ENCODE data around the gene CCDC170. TPM values are rescaled to one million over a fixed set of nuclear protein-coding genes. Genes with fewer than 3 reads are reported as not detected.

CCDC170 gene
- polyA plus RNA-seq, 1 of the 3 experiments (the other 2 are of a cell fraction), result not detected

DNA sequence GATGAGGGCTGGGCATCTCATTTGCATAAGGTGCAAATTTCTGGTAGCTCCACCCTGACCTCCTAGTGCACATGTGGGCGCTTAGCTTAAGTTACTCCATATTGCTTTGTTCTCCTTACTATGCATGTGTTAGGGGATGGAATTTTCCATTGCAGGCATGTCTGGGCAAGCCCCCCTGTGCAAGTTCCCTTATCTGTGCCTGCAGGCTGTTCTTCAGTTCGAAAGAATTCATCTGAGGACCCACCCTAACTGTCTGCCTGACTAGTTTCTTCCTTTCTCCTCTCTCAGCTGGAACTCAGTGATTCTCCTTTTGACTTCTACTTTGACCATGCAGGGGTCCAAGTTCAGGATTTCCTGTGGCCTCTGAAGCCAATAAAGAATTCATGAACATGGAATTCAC lies 30.2 kb downstream of the CCDC170 start:
- no peaks in the 10 kb centered on the region for H4K20me1 ChIP-seq (ENCODE audit: insufficient read depth)
- H3K79me2 ChIP-seq (ENCODE audit: insufficient read depth), result no peaks in the 10 kb centered on the region
- H3K36me3 ChIP-seq (replicated peaks in 1 of 2; ENCODE audit: control insufficient read depth in 1 of 2, insufficient read depth in 2 of 2, low read length in 1 of 2), result no peaks in the 10 kb centered on the region
- ChIA-PET CTCF (no interaction called here), POLR2A (no interaction called here)
- no peak for TF ChIP-seq MXI1 (IDR thresholded peaks at IDR 0.05; ENCODE audit: low read depth, low read length)
- no peak for TF ChIP-seq FOSL2 (IDR thresholded peaks at IDR 0.05; ENCODE audit: borderline replicate concordance, low read depth)
- no peak for TF ChIP-seq FOXM1 (IDR thresholded peaks at IDR 0.05; ENCODE audit: low read depth)
- TF ChIP-seq ELF1 (IDR thresholded peaks at IDR 0.05), result no peak
- TF ChIP-seq, protein P1, sequence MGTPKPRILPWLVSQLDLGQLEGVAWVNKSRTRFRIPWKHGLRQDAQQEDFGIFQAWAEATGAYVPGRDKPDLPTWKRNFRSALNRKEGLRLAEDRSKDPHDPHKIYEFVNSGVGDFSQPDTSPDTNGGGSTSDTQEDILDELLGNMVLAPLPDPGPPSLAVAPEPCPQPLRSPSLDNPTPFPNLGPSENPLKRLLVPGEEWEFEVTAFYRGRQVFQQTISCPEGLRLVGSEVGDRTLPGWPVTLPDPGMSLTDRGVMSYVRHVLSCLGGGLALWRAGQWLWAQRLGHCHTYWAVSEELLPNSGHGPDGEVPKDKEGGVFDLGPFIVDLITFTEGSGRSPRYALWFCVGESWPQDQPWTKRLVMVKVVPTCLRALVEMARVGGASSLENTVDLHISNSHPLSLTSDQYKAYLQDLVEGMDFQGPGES (IDR thresholded peaks at IDR 0.05; ENCODE audit: low read depth, low read length), result no peak
- no peak for TF ChIP-seq TAF1 (IDR thresholded peaks at IDR 0.05; ENCODE audit: borderline replicate concordance, low read depth, low read length)
- no peak for TF ChIP-seq SMC3 (IDR thresholded peaks at IDR 0.05; ENCODE audit: low read depth, low read length)
- TF ChIP-seq RXRA (IDR thresholded peaks at IDR 0.05; ENCODE audit: borderline replicate concordance, low read depth), result no peak
- TF ChIP-seq RCOR1 (IDR thresholded peaks at IDR 0.05; ENCODE audit: low read length), result no peak
- TF ChIP-seq, protein P2, sequence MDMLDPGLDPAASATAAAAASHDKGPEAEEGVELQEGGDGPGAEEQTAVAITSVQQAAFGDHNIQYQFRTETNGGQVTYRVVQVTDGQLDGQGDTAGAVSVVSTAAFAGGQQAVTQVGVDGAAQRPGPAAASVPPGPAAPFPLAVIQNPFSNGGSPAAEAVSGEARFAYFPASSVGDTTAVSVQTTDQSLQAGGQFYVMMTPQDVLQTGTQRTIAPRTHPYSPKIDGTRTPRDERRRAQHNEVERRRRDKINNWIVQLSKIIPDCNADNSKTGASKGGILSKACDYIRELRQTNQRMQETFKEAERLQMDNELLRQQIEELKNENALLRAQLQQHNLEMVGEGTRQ (IDR thresholded peaks at IDR 0.05; ENCODE audit: borderline replicate concordance, low read depth, low read length), result no peak
- TF ChIP-seq POLR2AphosphoS5 (IDR thresholded peaks at IDR 0.05; ENCODE audit: low read depth, low read length), result no peak
- no peak for TF ChIP-seq GABPA (IDR thresholded peaks at IDR 0.05; ENCODE audit: low read depth)
- TF ChIP-seq, protein P3, sequence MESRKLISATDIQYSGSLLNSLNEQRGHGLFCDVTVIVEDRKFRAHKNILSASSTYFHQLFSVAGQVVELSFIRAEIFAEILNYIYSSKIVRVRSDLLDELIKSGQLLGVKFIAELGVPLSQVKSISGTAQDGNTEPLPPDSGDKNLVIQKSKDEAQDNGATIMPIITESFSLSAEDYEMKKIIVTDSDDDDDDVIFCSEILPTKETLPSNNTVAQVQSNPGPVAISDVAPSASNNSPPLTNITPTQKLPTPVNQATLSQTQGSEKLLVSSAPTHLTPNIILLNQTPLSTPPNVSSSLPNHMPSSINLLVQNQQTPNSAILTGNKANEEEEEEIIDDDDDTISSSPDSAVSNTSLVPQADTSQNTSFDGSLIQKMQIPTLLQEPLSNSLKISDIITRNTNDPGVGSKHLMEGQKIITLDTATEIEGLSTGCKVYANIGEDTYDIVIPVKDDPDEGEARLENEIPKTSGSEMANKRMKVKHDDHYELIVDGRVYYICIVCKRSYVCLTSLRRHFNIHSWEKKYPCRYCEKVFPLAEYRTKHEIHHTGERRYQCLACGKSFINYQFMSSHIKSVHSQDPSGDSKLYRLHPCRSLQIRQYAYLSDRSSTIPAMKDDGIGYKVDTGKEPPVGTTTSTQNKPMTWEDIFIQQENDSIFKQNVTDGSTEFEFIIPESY (IDR thresholded peaks at IDR 0.05; ENCODE audit: borderline replicate concordance, low read depth), result no peak
- TF ChIP-seq SIN3A (IDR thresholded peaks at IDR 0.05; ENCODE audit: borderline replicate concordance, low read depth, low read length), result no peak
- no peak for TF ChIP-seq MEF2A (IDR thresholded peaks at IDR 0.05; ENCODE audit: borderline replicate concordance, low read depth)
- TF ChIP-seq RFX5 (IDR thresholded peaks at IDR 0.05; ENCODE audit: low read length), result no peak
- TF ChIP-seq JUND (IDR thresholded peaks at IDR 0.05), result no peak
- no peak for TF ChIP-seq CHD2 (IDR thresholded peaks at IDR 0.05; ENCODE audit: low read length, partially characterized antibody)
- TF ChIP-seq RAD21 (IDR thresholded peaks at IDR 0.05; ENCODE audit: low read length), result no peak
- no peak for TF ChIP-seq YY1 (IDR thresholded peaks at IDR 0.05; ENCODE audit: low read depth)
- H3F3A ChIP-seq (replicated peaks; ENCODE audit: insufficient read depth), result no peaks in the 10 kb centered on the region
- no peak overlapping the region for H3K9ac ChIP-seq
- no peak overlapping the region for H2AFZ ChIP-seq (ENCODE audit: low read depth)
- H3K4me2 ChIP-seq, result no peak overlapping the region
- H3K4me1 ChIP-seq (ENCODE audit: control insufficient read depth in 1 of 2, insufficient read depth in 2 of 2, low read depth in 1 of 2, low read length in 1 of 2), result no peaks in the 10 kb centered on the region
- no peak for DNase-seq
- H3K9me2 ChIP-seq, result no peaks in the 10 kb centered on the region
- H3K27ac ChIP-seq (ENCODE audit: low read depth in 2 of 2, low read length in 1 of 2), result no peak overlapping the region
- H3K9me3 ChIP-seq, result no peaks in the 10 kb centered on the region
- no peaks in the 10 kb centered on the region for H3K27me3 ChIP-seq (ENCODE audit: insufficient read depth)
- no peak overlapping the region for H3K4me3 ChIP-seq (ENCODE audit: low read depth in 2 of 2, low read length in 1 of 2)
- WGBS (ENCODE audit: low lambda C conversion rate), result 45% methylated on average over 2 of the region's 2 CpGs
